K562 (cell line): Measurements from ENCODE around the gene ECI1. TPM values are rescaled to one million over a fixed set of nuclear protein-coding genes. Genes with fewer than 3 reads are reported as not detected.

ENCODE experiments used
- ARHGAP35 ChIP-seq: fragments of 450-650 bp; IDR thresholded peaks from 2 replicates; pipeline ENCODE4 v1.6.1; 2018; ENCODE audit not compliant: partially characterized antibody
- CUX1 ChIP-seq: fragments of 200-800 bp; sonication (Bioruptor generic); IDR thresholded peaks from 2 replicates; pipeline ENCODE4 v1.6.1; 2016; ENCODE audit warnings: missing genetic modification characterization, missing compliant biosample characterization
- EWSR1 ChIP-seq: fragments of 450-650 bp; IDR thresholded peaks from 2 replicates; pipeline ENCODE4 v1.6.1; 2018; ENCODE audit warnings: borderline replicate concordance, mild to moderate bottlenecking, low read depth, moderate library complexity; ENCODE audit not compliant: partially characterized antibody
- FOXJ3 ChIP-seq: sonication (generic); formaldehyde crosslinking; IDR thresholded peaks from 2 replicates; pipeline ENCODE4 v1.4.0; 2020; ENCODE audit warnings: mild to moderate bottlenecking, missing genetic modification reagents
- FOXK2 ChIP-seq, 2 experiments: fragments of 450-650 bp; IDR thresholded peaks in 1 of 2; conservative IDR thresholded peaks in 1 of 2; 2 replicates each; pipeline ENCODE4 v1.6.1; 2016; ENCODE audit warnings: low read depth in 2 of 2, mild to moderate bottlenecking in 1 of 2
- HDAC6 ChIP-seq: IDR thresholded peaks from 2 replicates; pipeline ENCODE4 v1.6.1; 2012; ENCODE audit warnings: low read depth, mild to moderate bottlenecking, control low read depth, inconsistent platforms, low read length, moderate library complexity
- HNRNPUL1 ChIP-seq: fragments of 200-400 bp; formaldehyde crosslinking; IDR thresholded peaks from 2 replicates; pipeline ENCODE4 v1.6.1; 2017; ENCODE audit warnings: low read length
- HOXB6 ChIP-seq: fragments of 250-450 bp; sonication (Bioruptor Pico); IDR thresholded peaks from 2 replicates; pipeline ENCODE4 v1.5.1; 2022; ENCODE audit warnings: mild to moderate bottlenecking, borderline replicate concordance
- MAFG ChIP-seq: fragments of 450-650 bp; conservative IDR thresholded peaks from 2 replicates; pipeline ENCODE4 v1.6.1; 2016; ENCODE audit warnings: missing genetic modification characterization, missing compliant biosample characterization
- MAFK ChIP-seq: IDR thresholded peaks from 2 replicates; pipeline ENCODE4 v1.6.1; 2011; ENCODE audit warnings: low read length, improper control_type of control experiment
- MCM3 ChIP-seq: fragments of 450-650 bp; IDR thresholded peaks from 2 replicates; pipeline ENCODE4 v1.6.1; 2016
- NFYB ChIP-seq: IDR thresholded peaks from 2 replicates; pipeline ENCODE4 v1.6.1; 2011; ENCODE audit warnings: mild to moderate bottlenecking, moderate library complexity; ENCODE audit not compliant: insufficient read length; ENCODE audit errors: extremely low read depth
- PHB2 ChIP-seq: fragments of 450-650 bp; IDR thresholded peaks from 2 replicates; pipeline ENCODE4 v1.6.1; 2017; ENCODE audit warnings: low read depth
- PKNOX1 ChIP-seq: fragments of 450-650 bp; IDR thresholded peaks from 2 replicates; pipeline ENCODE4 v1.6.1; 2016
- POLR2B ChIP-seq: fragments of 450-650 bp; IDR thresholded peaks from 2 replicates; pipeline ENCODE4 v1.6.1; 2018; ENCODE audit warnings: low read depth; ENCODE audit not compliant: partially characterized antibody
- POLR2H ChIP-seq: IDR thresholded peaks from 2 replicates; pipeline ENCODE4 v1.6.1; 2016; ENCODE audit warnings: missing genetic modification characterization, low read depth, mild to moderate bottlenecking, control low read depth, missing compliant biosample characterization, moderate library complexity
- SIN3A ChIP-seq, 2 experiments: fragments of 150-350 bp in 1 of 2; IDR thresholded peaks; 2 replicates each; pipeline ENCODE4 v1.6.1; 2011 to 2016; ENCODE audit warnings: borderline replicate concordance in 2 of 2, low read depth in 2 of 2, low read length in 2 of 2, mild to moderate bottlenecking in 2 of 2, moderate library complexity in 2 of 2; ENCODE audit not compliant: control insufficient read depth in 1 of 2
- TAF7 ChIP-seq: fragments of 450-650 bp; IDR thresholded peaks from 2 replicates; pipeline ENCODE4 v1.6.1; 2016; ENCODE audit warnings: missing genetic modification characterization, missing compliant biosample characterization
- TARDBP ChIP-seq: fragments of 450-650 bp; IDR thresholded peaks from 2 replicates; pipeline ENCODE4 v1.6.1; 2016
- TEAD1 ChIP-seq, 2 experiments: fragments of 450-650 bp in 1 of 2; sonication (generic) in 1 of 2; formaldehyde crosslinking; IDR thresholded peaks; 2 replicates each; pipeline versions ENCODE4 v1.4.0 to v1.8.0; 2020 to 2022; ENCODE audit warnings: mild to moderate bottlenecking in 2 of 2, missing genetic modification reagents in 1 of 2
- ZNF740 ChIP-seq, 3 experiments: fragments of 200-800 bp in 1 of 3; sonication (Bioruptor generic) in 1 of 3; sonication (generic) in 1 of 3; formaldehyde crosslinking in 1 of 3; IDR thresholded peaks; 2 replicates each; pipeline versions ENCODE4 v1.6.1 to v1.8.0; 2016 to 2022; ENCODE audit warnings: mild to moderate bottlenecking in 2 of 3, missing compliant biosample characterization in 2 of 3, missing genetic modification characterization in 2 of 3, missing genetic modification reagents in 1 of 3
- polyA plus RNA-seq, 8 experiments: library from polyadenylated mRNA; depleted of rRNA in 4 of 8; stranded (reverse) in 5 of 8; unstranded in 3 of 8; fragments of >200 nt; fragmentation: Nextera tagmentation in 2 of 8; fragmentation: Illumina TruSeq in 1 of 8; extraction: Ambion mirVana in 2 of 8; extraction: Trizol in 1 of 8; gene quantifications; 2 replicates each; pipeline versions ENCODE4 v1.2.1 to v1.2.3, GENCODE V29; 2011 to 2014; ENCODE audit warnings: inconsistent platforms in 1 of 8, missing spikeins in 1 of 8
- total RNA-seq, 7 experiments: library from RNA; depleted of rRNA in 6 of 7; stranded (reverse); fragments of >200 nt in 6 of 7; fragmentation: Illumina TruSeq in 2 of 7; extraction: Trizol in 2 of 7; gene quantifications; 2 replicates each; pipeline versions ENCODE4 v1.2.1 to v1.2.3, GENCODE V29; 2011 to 2021; ENCODE audit warnings: low replicate concordance in 1 of 7

ECI1 gene
- total and polyA plus RNA-seq, 9 of the 15 experiments (the other 6 are each of a cell fraction or from before 2014, with no cell fraction given), result 4.7 to 189 (median 54.0) TPM

GRCh38 chr16:2214719-2214968, 36.7 kb downstream of the ECI1 start, which contains the start of gene PGP (continued):
- no peak for TF ChIP-seq FOXJ3
- no peak for TF ChIP-seq PHB2
- no peak for TF ChIP-seq ARHGAP35
- TF ChIP-seq HNRNPUL1, result no peak
- TF ChIP-seq MAFK, result no peak
- no peak for TF ChIP-seq HDAC6
- no peak for TF ChIP-seq PKNOX1
- no peak for TF ChIP-seq FOXK2 (conservative IDR thresholded peaks at IDR 0.05 in 1 of 2, IDR thresholded peaks at IDR 0.05 in 1 of 2; ENCODE audit: low read depth in 2 of 2)
- no peak for TF ChIP-seq TARDBP
- TF ChIP-seq ZNF740 (CRISPR knock-in tag; IDR thresholded peaks at IDR 0.05), result no peak
- TF ChIP-seq ZNF740 (tag; IDR thresholded peaks at IDR 0.05), result no peak
- TF ChIP-seq HOXB6, result no peak
- TF ChIP-seq TEAD1 (CRISPR knock-in tag; IDR thresholded peaks at IDR 0.05), result no peak; a peak in 1 of 4 replicates
- TF ChIP-seq POLR2H (tag), result no peak
- TF ChIP-seq POLR2B, result no peak
- TF ChIP-seq MCM3, result no peak
- no peak for TF ChIP-seq TAF7 (tag)
- TF ChIP-seq EWSR1, result no peak
- no peak for TF ChIP-seq MAFG (tag)
- no peak for TF ChIP-seq SIN3A (IDR thresholded peaks at IDR 0.05; ENCODE audit: borderline replicate concordance in 2 of 2, control insufficient read depth in 1 of 2, low read depth in 2 of 2, low read length in 2 of 2)
- TF ChIP-seq NFYB, result peak; percentile 96
- peak; percentile 99; the same call in 1 of the 2 replicates for TF ChIP-seq CUX1 (CRISPR knock-in tag)
